Measurements from ENCODE around the gene CIBAR2.

CIBAR2 gene

GRCh38 chr16:85144026-85144915 is 32.0 kb upstream of the CIBAR2 start:
- DNase-seq, result no peak

GRCh38 chr16:85142771-85143211 is 30.5 kb upstream of the CIBAR2 start:
- no peak for DNase-seq

GRCh38 chr16:85142129-85142513 is 29.8 kb upstream of the CIBAR2 start:
- DNase-seq, result no peak

- no peak for DNase-seq
These were observed 29.3 kb upstream of the CIBAR2 start for GRCh38 chr16:85141491-85142128.

- DNase-seq, result no peak
These were observed 28.3 kb upstream of the CIBAR2 start for GRCh38 chr16:85140455-85141012.

- no peak for DNase-seq
These were observed 27.6 kb upstream of the CIBAR2 start for GRCh38 chr16:85139881-85140339.

- no peak for DNase-seq
These were observed 26.8 kb upstream of the CIBAR2 start for GRCh38 chr16:85138825-85139627.

GRCh38 chr16:85138073-85138824 is 26.0 kb upstream of the CIBAR2 start:
- DNase-seq, result no peak

- DNase-seq, result no peak
These were observed 25.2 kb upstream of the CIBAR2 start for GRCh38 chr16:85137323-85138072.

GRCh38 chr16:85136702-85137322 is 24.5 kb upstream of the CIBAR2 start:
- no peak for DNase-seq

- no peak for DNase-seq
These were observed 24.0 kb upstream of the CIBAR2 start for GRCh38 chr16:85136213-85136701.

GRCh38 chr16:85134789-85135142 is 22.5 kb upstream of the CIBAR2 start:
- DNase-seq, result no peak

GRCh38 chr16:85134076-85134788 is 22.0 kb upstream of the CIBAR2 start:
- DNase-seq, result no peak

GRCh38 chr16:85133290-85133599 is 21.0 kb upstream of the CIBAR2 start:
- no peak for DNase-seq

GRCh38 chr16:85132456-85133289 is 20.4 kb upstream of the CIBAR2 start:
- DNase-seq, result no peak

- DNase-seq, result no peak
These were observed 18.4 kb upstream of the CIBAR2 start for GRCh38 chr16:85130705-85131028.

- DNase-seq, result no peak
These were observed 17.8 kb upstream of the CIBAR2 start for GRCh38 chr16:85129876-85130704.

GRCh38 chr16:85128079-85128837 is 16.0 kb upstream of the CIBAR2 start:
- DNase-seq, result no peak
